Progenitor cell of endocrine pancreas (in vitro differentiated cells): Measurements from ENCODE around the gene ABI1. TPM values are rescaled to one million over a fixed set of nuclear protein-coding genes. Genes with fewer than 3 reads are reported as not detected.
A peak's percentile ranks its signal among the peaks of the same experiment; 100 is the strongest.

ENCODE experiments used
- DNase-seq: peaks from one replicate; pipeline ENCODE4 v3.0.0; 2021; ENCODE audit warnings: low spot score; ENCODE audit not compliant: unreplicated experiment
- H3K27ac Mint-ChIP-seq: 2 replicates; pipeline ENCODE4 v1.8.0; 2021; ENCODE audit warnings: mild to moderate bottlenecking, moderate library complexity, mixed read lengths
- H3K27me3 Mint-ChIP-seq: 2 replicates; pipeline ENCODE4 v1.8.0; 2021; ENCODE audit warnings: mixed read lengths
- H3K36me3 Mint-ChIP-seq: 2 replicates; pipeline ENCODE4 v1.8.0; 2022; ENCODE audit warnings: mixed read lengths; ENCODE audit not compliant: insufficient read depth
- H3K4me1 Mint-ChIP-seq: 2 replicates; pipeline ENCODE4 v1.8.0; 2021; ENCODE audit warnings: low read depth, mixed read lengths
- H3K4me3 Mint-ChIP-seq: 2 replicates; pipeline ENCODE4 v1.8.0; 2021; ENCODE audit warnings: low read depth, mild to moderate bottlenecking, moderate library complexity, mixed read lengths
- H3K9me3 Mint-ChIP-seq: 2 replicates; pipeline ENCODE4 v1.8.0; 2021; ENCODE audit warnings: low read depth, mixed read lengths
- CTCF ChIP-seq: fragments of 200-600 bp; sonication (generic); IDR thresholded peaks from one replicate; pipeline ENCODE4 v1.5.0; 2021; ENCODE audit warnings: antibody characterized with exemption, mild to moderate bottlenecking; ENCODE audit not compliant: unreplicated experiment
- total RNA-seq: library from RNA; stranded (reverse); gene quantifications from 2 replicates; pipeline ENCODE4 v1.2.1, GENCODE V29; 2021

ABI1 gene
- total RNA-seq, 1 donor from 2014 or later, result 48.2 TPM

- Mint-ChIP-seq H3K4me3 (no peak overlapping the region), H3K4me1 (peaks cover 14% of the 10 kb centered on the region), H3K9me3 (no peaks in the 10 kb centered on the region), H3K36me3 (peaks cover 5% of the 10 kb centered on the region), H3K27me3 (no peaks in the 10 kb centered on the region), H3K27ac (peak overlapping the region; percentile 3)
- DNase-seq, result no peak
- no peak for TF ChIP-seq CTCF
Observed at GRCh38 chr10:26700884-26701630, 159.7 kb downstream of the ABI1 start.

- Mint-ChIP-seq H3K4me3 (no peak overlapping the region), H3K4me1 (peaks cover 14% of the 10 kb centered on the region), H3K9me3 (no peaks in the 10 kb centered on the region), H3K27ac (no peak overlapping the region), H3K27me3 (peaks cover 2% of the 10 kb centered on the region), H3K36me3 (peaks cover 3% of the 10 kb centered on the region)
- no peak for TF ChIP-seq CTCF
- DNase-seq, result no peak
Observed at GRCh38 chr10:26699631-26700030, 161.1 kb downstream of the ABI1 start.

- Mint-ChIP-seq H3K4me1 (peaks cover 14% of the 10 kb centered on the region), H3K4me3 (peak overlapping the region; percentile 94), H3K36me3 (peaks cover 3% of the 10 kb centered on the region), H3K27ac (peak overlapping the region; percentile 74), H3K9me3 (no peaks in the 10 kb centered on the region), H3K27me3 (peaks cover 7% of the 10 kb centered on the region)
- DNase-seq, result no peak
- no peak for TF ChIP-seq CTCF
Observed at GRCh38 chr10:26698909-26699308, 161.8 kb downstream of the ABI1 start.

GRCh38 chr10:26697922-26698608 is 162.7 kb downstream of the ABI1 start:
- peaks cover 14% of the 10 kb centered on the region for H3K4me1 Mint-ChIP-seq
- peaks cover 11% of the 10 kb centered on the region for H3K27me3 Mint-ChIP-seq
- peak overlapping the region; percentile 96 for H3K27ac Mint-ChIP-seq
- no peak for DNase-seq
- no peak for TF ChIP-seq CTCF
- no peaks in the 10 kb centered on the region for H3K9me3 Mint-ChIP-seq
- H3K4me3 Mint-ChIP-seq, result peak overlapping the region; percentile 94
- H3K36me3 Mint-ChIP-seq, result peaks cover 3% of the 10 kb centered on the region

GRCh38 chr10:26697163-26697921 is 163.4 kb downstream of the ABI1 start, which contains the start of gene PDSS1:
Gene PDSS1, plus strand, starts transcription at chr10:26697701. Its CDS starts 11 bp downstream, at chr10:26697712.
- Mint-ChIP-seq H3K4me3 (peak within 1 kb of the TSS; percentile 94), H3K27ac (peak within 1 kb of the TSS; percentile 96), H3K9me3 (no peaks in the 10 kb centered on the region), H3K27me3 (peaks cover 11% of the 10 kb centered on the region), H3K4me1 (peaks cover 14% of the 10 kb centered on the region), H3K36me3 (peaks cover 3% of the 10 kb centered on the region)
- no peak for TF ChIP-seq CTCF
- peak; percentile 42 for DNase-seq
